Tibial nerve (tissue), 3 donors: ENCODE results near the gene KCNH1.

Experiments used
- CTCF ChIP-seq, 5 experiments: fragments of 200-600 bp in 3 of 5; fragments of 450-650 bp in 2 of 5; sonication (generic) in 3 of 5; IDR thresholded peaks; one replicate each; pipeline ENCODE4 v1.5.1; 2016 to 2019; ENCODE audit warnings: antibody characterized with exemption in 5 of 5, mild to moderate bottlenecking in 3 of 5, moderate library complexity in 2 of 5
- POLR2A ChIP-seq, 2 donors: fragments of 450-650 bp; IDR thresholded peaks; one replicate each; pipeline ENCODE4 v1.6.1; 2017; ENCODE audit warnings: antibody characterized with exemption in 2 of 2, mild to moderate bottlenecking in 2 of 2, moderate library complexity in 2 of 2

GRCh38 chr1:210938416-210938925 is 195.5 kb downstream of the KCNH1 start:
- no peak for TF ChIP-seq POLR2A (IDR thresholded peaks at IDR 0.05)
- TF ChIP-seq CTCF (IDR thresholded peaks at IDR 0.05) = no peak
